NCI-H774 (cell line): ENCODE results near the gene GJA8.
"Not testable (repeated sequence)": the region's sequence is repeated elsewhere in the genome, so short reads cannot be mapped to it uniquely, and the experiment has no call there.

ENCODE experiments used
- DNase-seq: peaks from one replicate; lab custom pipeline; 2025; lab: John Stamatoyannopoulos, UW

Gene GJA8

GRCh38 chr1:147927689-147928088 lies 25.1 kb downstream of the GJA8 start:
- not testable (repeated sequence) for DNase-seq

DNA sequence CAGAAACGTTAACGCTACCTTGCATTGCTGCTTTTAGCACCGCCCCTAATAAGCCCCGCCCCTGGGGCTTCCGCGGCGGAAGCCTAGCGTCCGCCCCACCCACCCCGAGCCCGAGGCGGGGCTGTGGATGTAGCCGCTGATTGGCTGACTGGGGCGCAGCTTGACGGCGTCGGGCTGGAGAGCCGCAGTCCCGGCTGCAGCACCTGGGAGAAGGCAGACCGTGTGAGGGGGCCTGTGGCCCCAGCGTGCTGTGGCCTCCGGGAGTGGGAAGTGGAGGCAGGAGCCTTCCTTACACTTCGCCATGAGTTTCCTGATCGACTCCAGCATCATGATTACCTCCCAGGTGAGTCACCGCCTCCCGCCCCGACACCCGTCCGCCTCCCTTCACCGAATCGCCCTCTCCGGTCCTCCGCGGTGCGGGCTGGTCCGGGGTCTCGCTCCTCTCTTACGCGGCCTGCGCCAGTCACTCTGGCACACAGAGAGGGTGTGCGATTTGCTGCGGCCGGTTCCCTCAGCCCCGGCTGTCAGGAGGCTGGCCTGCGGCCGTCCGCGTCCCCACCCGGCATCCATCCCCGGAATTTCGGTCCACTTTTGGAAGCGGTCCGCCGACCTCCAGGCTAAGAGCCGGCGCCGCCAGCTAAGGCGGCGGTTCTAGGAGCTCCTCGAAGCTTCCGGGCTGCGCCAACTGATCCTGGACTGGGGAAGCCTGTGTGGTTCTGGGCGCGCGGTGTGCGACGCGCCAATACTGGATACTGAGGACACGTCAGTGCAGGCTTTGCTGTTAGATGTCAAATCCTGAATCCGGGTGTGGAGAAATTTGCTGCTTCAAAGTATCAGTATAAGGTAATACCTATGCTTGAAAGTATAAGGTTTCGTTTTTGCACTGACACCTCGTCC lies 25.9 kb downstream of the GJA8 start, which contains the start of gene GPR89B:
Gene GPR89B, plus strand, starts transcription at position 185 of the 897 bp plus-strand sequence. Its CDS starts 117 bp downstream, at position 302.
- peak; percentile 90 for DNase-seq

GRCh38 chr1:147931137-147931536 lies 28.5 kb downstream of the GJA8 start:
- DNase-seq: not testable (repeated sequence)

DNA sequence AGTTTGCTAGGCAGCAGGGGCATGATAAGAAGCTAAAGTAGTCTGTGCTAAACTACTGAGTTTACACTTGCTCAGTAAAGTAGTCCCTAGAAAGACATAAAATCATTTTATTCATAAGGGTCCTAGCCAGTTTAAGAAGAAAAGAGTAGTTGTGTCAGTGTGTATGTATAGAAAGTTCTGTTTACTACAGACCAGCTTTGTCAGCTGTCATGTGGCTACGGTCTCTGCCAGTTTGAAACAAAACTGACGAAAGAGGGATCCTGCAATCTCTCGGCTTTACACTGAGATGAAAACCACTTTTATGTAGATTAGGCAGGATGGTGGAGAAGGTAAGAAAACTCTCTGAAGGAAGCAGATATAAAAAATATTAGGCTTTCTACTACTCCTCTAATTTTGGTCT lies 32.7 kb downstream of the GJA8 start:
- DNase-seq: not testable (repeated sequence)

DNA sequence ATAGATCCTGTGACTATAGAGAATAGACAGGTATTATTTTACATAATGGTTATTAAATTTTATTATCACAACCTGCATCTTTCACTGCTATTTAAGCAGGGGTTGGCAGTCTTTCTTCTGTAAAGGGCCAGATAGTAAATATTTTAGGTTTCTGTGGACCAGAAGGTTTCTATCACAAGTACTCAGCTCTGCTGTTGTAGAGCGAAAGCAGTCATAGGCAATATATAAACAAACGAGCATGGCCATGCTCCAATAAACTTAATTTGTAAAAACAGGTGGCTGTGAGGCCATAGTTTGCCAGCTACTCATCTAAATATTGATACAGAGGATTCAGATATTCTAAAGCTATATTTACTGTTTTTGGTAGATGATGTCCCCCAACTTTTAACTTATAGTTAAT lies 37.9 kb downstream of the GJA8 start:
- DNase-seq: not testable (repeated sequence)

GRCh38 chr1:147942563-147942962 lies 40.0 kb downstream of the GJA8 start:
- DNase-seq: not testable (repeated sequence)

- not testable (repeated sequence) for DNase-seq
These were observed 46.9 kb downstream of the GJA8 start for GRCh38 chr1:147949517-147949916.
